A673 (cell line): Measurements from ENCODE around the gene CTSZ.

Experiments
- EZH2 ChIP-seq: fragments of 200-600 bp; sonication (generic); IDR thresholded peaks from 2 replicates; pipeline ENCODE4 v1.6.1; 2017; ENCODE audit warnings: borderline replicate concordance, low read depth, mild to moderate bottlenecking, mixed read lengths, antibody characterized with exemption, low read length; ENCODE audit not compliant: poor library complexity, severe bottlenecking
- TF ChIP-seq, protein P1 (sequence below): fragments of 300-800, 200-600 bp; sonication (generic); conservative IDR thresholded peaks from 2 replicates; pipeline ENCODE4 v1.5.1; 2017; ENCODE audit warnings: low read depth, mild to moderate bottlenecking, antibody characterized with exemption, low read length, moderate library complexity, mixed read lengths

DNA sequence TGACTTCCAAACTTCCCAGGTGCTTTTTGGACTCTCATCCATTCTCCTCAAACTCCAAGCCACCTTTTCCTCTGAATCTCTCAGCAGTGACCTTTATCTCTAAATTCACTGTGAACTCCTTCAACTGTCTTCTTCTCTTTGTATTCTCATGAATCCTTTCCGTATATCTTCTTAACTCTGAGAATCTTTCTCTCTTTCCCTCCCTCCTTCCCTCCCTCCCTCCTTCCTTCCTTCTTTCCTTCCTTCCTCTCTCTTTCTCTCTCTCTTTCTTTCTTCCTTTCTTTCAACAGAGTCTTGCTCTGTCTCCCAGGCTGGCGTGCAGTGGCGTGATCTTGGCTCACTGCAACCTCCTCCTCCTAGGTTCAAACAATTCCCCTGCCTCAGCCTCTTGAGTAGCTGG lies 39.8 kb upstream of the CTSZ start:
- TF ChIP-seq, protein P1, sequence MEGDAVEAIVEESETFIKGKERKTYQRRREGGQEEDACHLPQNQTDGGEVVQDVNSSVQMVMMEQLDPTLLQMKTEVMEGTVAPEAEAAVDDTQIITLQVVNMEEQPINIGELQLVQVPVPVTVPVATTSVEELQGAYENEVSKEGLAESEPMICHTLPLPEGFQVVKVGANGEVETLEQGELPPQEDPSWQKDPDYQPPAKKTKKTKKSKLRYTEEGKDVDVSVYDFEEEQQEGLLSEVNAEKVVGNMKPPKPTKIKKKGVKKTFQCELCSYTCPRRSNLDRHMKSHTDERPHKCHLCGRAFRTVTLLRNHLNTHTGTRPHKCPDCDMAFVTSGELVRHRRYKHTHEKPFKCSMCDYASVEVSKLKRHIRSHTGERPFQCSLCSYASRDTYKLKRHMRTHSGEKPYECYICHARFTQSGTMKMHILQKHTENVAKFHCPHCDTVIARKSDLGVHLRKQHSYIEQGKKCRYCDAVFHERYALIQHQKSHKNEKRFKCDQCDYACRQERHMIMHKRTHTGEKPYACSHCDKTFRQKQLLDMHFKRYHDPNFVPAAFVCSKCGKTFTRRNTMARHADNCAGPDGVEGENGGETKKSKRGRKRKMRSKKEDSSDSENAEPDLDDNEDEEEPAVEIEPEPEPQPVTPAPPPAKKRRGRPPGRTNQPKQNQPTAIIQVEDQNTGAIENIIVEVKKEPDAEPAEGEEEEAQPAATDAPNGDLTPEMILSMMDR = no peak
- no peak for TF ChIP-seq EZH2
